Neural progenitor cell (in vitro differentiated cells): Measurements from ENCODE around the gene EFTUD2. TPM values are rescaled to one million over a fixed set of nuclear protein-coding genes. Genes with fewer than 3 reads are reported as not detected.

Experiments
- DNase-seq: peaks from one replicate; pipeline ENCODE4 v3.0.0-alpha.2; 2016; ENCODE audit warnings: low spot score
- H2AFZ ChIP-seq: fragments of 200-600 bp; sonication (generic); replicated peaks from 2 replicates; pipeline ENCODE4 v1.6.1; 2016; ENCODE audit warnings: antibody characterized with exemption
- H3F3A ChIP-seq: fragments of 200-600 bp; sonication (generic); 2 replicates; pipeline ENCODE4 v1.6.1; 2016; ENCODE audit warnings: antibody characterized with exemption, low read depth
- H3K27ac ChIP-seq: fragments of 200-600 bp; sonication (generic); 2 replicates; pipeline ENCODE4 v1.5.1; 2016; ENCODE audit warnings: mild to moderate bottlenecking
- H3K27me3 ChIP-seq: fragments of 200-600 bp; sonication (generic); 2 replicates; pipeline ENCODE4 v1.6.1; 2016; ENCODE audit warnings: mild to moderate bottlenecking, moderate library complexity
- H3K36me3 ChIP-seq: fragments of 200-600 bp; sonication (generic); 2 replicates; pipeline ENCODE4 v1.5.1; 2016
- H3K4me1 ChIP-seq: fragments of 200-600 bp; sonication (generic); 2 replicates; pipeline ENCODE4 v1.6.1; 2016; ENCODE audit warnings: mixed run types
- H3K4me2 ChIP-seq: fragments of 200-600 bp; sonication (generic); 2 replicates; pipeline ENCODE4 v1.6.1; 2016
- H3K4me3 ChIP-seq: fragments of 200-600 bp; sonication (generic); 2 replicates; pipeline ENCODE4 v1.5.1; 2016
- H3K79me2 ChIP-seq: fragments of 200-600 bp; sonication (generic); 2 replicates; pipeline ENCODE4 v1.6.1; 2016; ENCODE audit warnings: low read depth
- H3K9ac ChIP-seq: fragments of 200-600 bp; sonication (generic); 2 replicates; pipeline ENCODE4 v1.6.1; 2016
- H3K9me3 ChIP-seq: fragments of 200-600 bp; sonication (generic); 2 replicates; pipeline ENCODE4 v1.5.1; 2016; ENCODE audit warnings: low read depth
- H4K20me1 ChIP-seq: fragments of 200-600 bp; sonication (generic); 2 replicates; pipeline ENCODE4 v1.6.1; 2016; ENCODE audit warnings: low read depth
- H3K27ac Mint-ChIP-seq: 3 replicates; pipeline ENCODE4 v1.8.0; 2021; ENCODE audit warnings: mixed read lengths
- H3K27me3 Mint-ChIP-seq: 2 replicates; pipeline ENCODE4 v1.8.0; 2022; ENCODE audit warnings: low read depth, mild to moderate bottlenecking, inconsistent platforms, moderate library complexity, mixed read lengths; ENCODE audit not compliant: insufficient read depth
- H3K36me3 Mint-ChIP-seq: 3 replicates; pipeline ENCODE4 v1.8.0; 2021; ENCODE audit warnings: mixed read lengths
- H3K4me1 Mint-ChIP-seq: 3 replicates; pipeline ENCODE4 v1.8.0; 2021; ENCODE audit warnings: mixed read lengths
- H3K4me3 Mint-ChIP-seq: 3 replicates; pipeline ENCODE4 v1.8.0; 2021; ENCODE audit warnings: mild to moderate bottlenecking, moderate library complexity, mixed read lengths
- H3K9me3 Mint-ChIP-seq: 3 replicates; pipeline ENCODE4 v1.8.0; 2020; ENCODE audit warnings: mixed read lengths
- CTCF ChIP-seq: fragments of 200-600 bp; sonication (generic); IDR thresholded peaks from 2 replicates; pipeline ENCODE4 v1.5.1; 2017; ENCODE audit warnings: antibody characterized with exemption, mild to moderate bottlenecking
- EZH2 ChIP-seq: fragments of 200-600 bp; sonication (generic); IDR thresholded peaks from 2 replicates; pipeline ENCODE4 v1.6.1; 2017; ENCODE audit warnings: antibody characterized with exemption, mild to moderate bottlenecking, moderate library complexity
- EZH2phosphoT487 ChIP-seq: fragments of 200-600 bp; sonication (generic); IDR thresholded peaks from 2 replicates; pipeline ENCODE4 v1.6.1; 2017; ENCODE audit warnings: antibody characterized with exemption
- total RNA-seq: library from RNA; depleted of rRNA; stranded (reverse); fragments of >200 nt; gene quantifications from 2 replicates; pipeline ENCODE4 v1.2.3, GENCODE V29; 2015; ENCODE audit warnings: low replicate concordance

The EFTUD2 gene
- total RNA-seq, 1 donor from 2014 or later: 185 TPM

DNA sequence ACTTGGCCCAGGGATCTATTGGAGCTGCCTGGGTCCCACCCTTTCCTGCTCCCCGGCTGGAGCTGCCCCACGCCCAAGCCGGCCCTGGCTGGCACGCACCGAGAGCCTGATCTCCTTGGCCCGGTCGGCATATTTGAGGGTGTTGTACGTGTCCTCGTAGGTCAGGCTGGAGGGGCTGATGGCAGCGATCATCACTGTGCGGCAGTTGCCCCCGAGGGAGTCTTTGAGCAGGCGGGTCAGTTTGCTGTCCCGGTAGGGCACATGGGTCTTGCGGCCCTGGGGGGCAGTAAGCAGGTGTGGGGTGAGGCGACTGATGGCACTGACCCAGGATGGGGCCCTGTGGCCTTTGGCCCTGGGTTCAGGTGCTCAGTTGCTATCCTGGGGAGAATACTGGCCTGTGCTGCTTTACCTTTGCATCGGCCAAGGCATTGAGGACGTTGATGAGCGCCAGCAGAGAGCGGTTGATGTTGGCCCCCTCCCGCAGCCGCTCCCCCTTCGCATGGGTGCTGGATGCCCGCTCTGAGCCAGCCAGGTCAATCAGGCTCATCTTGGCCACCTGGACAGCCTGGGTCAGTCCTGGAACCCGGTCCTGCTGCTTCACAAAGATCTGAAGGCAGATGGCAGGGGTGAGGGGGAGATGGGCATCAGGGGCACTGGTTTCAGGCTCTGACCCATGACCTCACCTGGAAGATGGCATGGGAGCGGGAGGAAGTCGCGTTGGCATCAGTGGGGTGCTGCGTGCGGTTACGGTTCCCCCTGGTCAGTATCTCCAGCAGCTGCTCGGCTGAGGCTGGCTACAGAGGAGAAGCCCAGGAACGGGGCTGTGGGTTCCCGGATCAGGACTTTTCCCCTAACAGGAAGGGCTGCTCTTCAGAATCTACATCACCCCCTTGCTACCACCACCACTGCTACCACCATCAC lies 34.8 kb upstream of the EFTUD2 start:
- no peak overlapping the region for H3K27ac ChIP-seq
- peaks cover 26% of the 10 kb centered on the region for H3K79me2 ChIP-seq
- TF ChIP-seq CTCF (no peak), EZH2phosphoT487 (no peak), EZH2 (no peak)
- H4K20me1 ChIP-seq: peaks cover 17% of the 10 kb centered on the region
- no peaks in the 10 kb centered on the region for H3K4me1 ChIP-seq
- no peak overlapping the region for H3K4me3 ChIP-seq
- peaks cover 39% of the 10 kb centered on the region for H3K36me3 Mint-ChIP-seq
- peaks cover 3% of the 10 kb centered on the region for H3F3A ChIP-seq
- H3K36me3 ChIP-seq: peaks cover 7% of the 10 kb centered on the region
- no peak overlapping the region for H3K4me3 Mint-ChIP-seq
- no peak overlapping the region for H3K4me2 ChIP-seq
- H3K27me3 Mint-ChIP-seq: no peaks in the 10 kb centered on the region
- no peaks in the 10 kb centered on the region for H3K4me1 Mint-ChIP-seq
- H3K27me3 ChIP-seq: no peaks in the 10 kb centered on the region
- no peak overlapping the region for H2AFZ ChIP-seq
- DNase-seq: no peak
- H3K9me3 ChIP-seq: no peaks in the 10 kb centered on the region
- no peak overlapping the region for H3K9ac ChIP-seq
- H3K9me3 Mint-ChIP-seq: no peaks in the 10 kb centered on the region
- no peak overlapping the region for H3K27ac Mint-ChIP-seq

GRCh38 chr17:44932787-44933097 lies 33.5 kb upstream of the EFTUD2 start:
- Histone ChIP-seq H3K9ac (no peak overlapping the region), H3K79me2 (peaks cover 12% of the 10 kb centered on the region), H3K4me3 (no peak overlapping the region), H3K9me3 (no peaks in the 10 kb centered on the region), H2AFZ (no peak overlapping the region), H3F3A (peaks cover 5% of the 10 kb centered on the region), H4K20me1 (peaks cover 17% of the 10 kb centered on the region), H3K4me1 (no peaks in the 10 kb centered on the region), H3K36me3 (no peaks in the 10 kb centered on the region), H3K27me3 (no peaks in the 10 kb centered on the region), H3K27ac (no peak overlapping the region), H3K4me2 (no peak overlapping the region)
- DNase-seq: no peak
- Mint-ChIP-seq H3K4me1 (no peaks in the 10 kb centered on the region), H3K27me3 (no peaks in the 10 kb centered on the region), H3K4me3 (no peak overlapping the region), H3K36me3 (peaks cover 35% of the 10 kb centered on the region), H3K9me3 (no peaks in the 10 kb centered on the region), H3K27ac (no peak overlapping the region)
- TF ChIP-seq EZH2phosphoT487: no peak
- TF ChIP-seq EZH2: no peak
- TF ChIP-seq CTCF: no peak

DNA sequence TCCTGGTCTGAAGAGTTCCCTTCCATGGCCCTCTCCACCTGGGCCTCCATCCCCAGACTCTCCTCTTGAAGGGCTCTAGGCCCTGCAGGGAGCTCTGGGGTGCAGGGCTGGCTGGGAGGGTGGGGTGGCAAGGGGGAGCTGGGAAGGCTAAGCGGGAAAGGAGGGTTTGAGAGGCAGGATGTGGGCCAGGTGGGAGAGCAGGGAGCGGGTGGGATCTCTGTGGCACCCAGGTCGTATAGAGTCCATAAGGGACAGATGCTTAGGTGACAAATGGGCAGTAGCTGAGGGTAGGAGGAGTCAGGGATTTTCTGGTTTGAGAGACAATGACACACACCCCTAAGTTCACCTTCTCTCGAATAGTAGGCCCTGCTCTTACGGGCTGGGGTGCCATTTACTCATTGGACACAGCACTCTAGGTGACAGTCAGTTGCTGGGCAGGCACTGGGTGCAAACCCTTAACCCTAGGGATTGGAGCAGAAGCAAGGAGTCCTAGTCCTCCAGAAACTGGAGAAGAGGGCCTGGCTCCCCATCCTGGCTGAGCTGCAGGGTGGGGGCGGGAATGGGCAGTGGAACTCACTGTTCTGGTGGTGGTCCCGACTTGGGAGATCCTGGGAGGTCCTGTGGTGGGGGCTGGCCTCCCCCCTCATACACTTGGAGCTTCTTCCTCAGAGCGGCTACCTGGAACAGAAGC lies 33.0 kb upstream of the EFTUD2 start:
- Histone ChIP-seq H4K20me1 (peaks cover 17% of the 10 kb centered on the region), H2AFZ (no peak overlapping the region), H3K4me1 (no peaks in the 10 kb centered on the region), H3K36me3 (no peaks in the 10 kb centered on the region), H3F3A (peaks cover 6% of the 10 kb centered on the region), H3K27me3 (no peaks in the 10 kb centered on the region), H3K4me3 (no peak overlapping the region), H3K4me2 (no peak overlapping the region), H3K79me2 (peaks cover 7% of the 10 kb centered on the region), H3K9ac (no peak overlapping the region), H3K9me3 (no peaks in the 10 kb centered on the region), H3K27ac (no peak overlapping the region)
- DNase-seq: no peak
- Mint-ChIP-seq H3K36me3 (peaks cover 33% of the 10 kb centered on the region), H3K4me3 (no peak overlapping the region), H3K4me1 (no peaks in the 10 kb centered on the region), H3K27ac (no peak overlapping the region), H3K9me3 (no peaks in the 10 kb centered on the region), H3K27me3 (no peaks in the 10 kb centered on the region)
- TF ChIP-seq EZH2 (no peak), CTCF (no peak), EZH2phosphoT487 (no peak)
